Ureter (tissue), 1 donor: ENCODE measurements around the gene UACA. TPM values are rescaled to one million over a fixed set of nuclear protein-coding genes. Genes with fewer than 3 reads are reported as not detected.
"Not testable (repeated sequence)": the region's sequence is repeated elsewhere in the genome, so short reads cannot be mapped to it uniquely, and the experiment has no call there.

Source experiments
- DNase-seq: peaks from one replicate; pipeline ENCODE4 v3.0.0-alpha.2; 2020; ENCODE audit warnings: low spot score
- total RNA-seq: library from RNA; stranded (reverse); gene quantifications from one replicate; pipeline ENCODE4 v1.2.4, GENCODE V29; 2023
- donor health status: DM: yes; HTN: yes; CAD: no.

Gene UACA
- total RNA-seq, 1 donor from 2014 or later: 61.8 TPM

DNA sequence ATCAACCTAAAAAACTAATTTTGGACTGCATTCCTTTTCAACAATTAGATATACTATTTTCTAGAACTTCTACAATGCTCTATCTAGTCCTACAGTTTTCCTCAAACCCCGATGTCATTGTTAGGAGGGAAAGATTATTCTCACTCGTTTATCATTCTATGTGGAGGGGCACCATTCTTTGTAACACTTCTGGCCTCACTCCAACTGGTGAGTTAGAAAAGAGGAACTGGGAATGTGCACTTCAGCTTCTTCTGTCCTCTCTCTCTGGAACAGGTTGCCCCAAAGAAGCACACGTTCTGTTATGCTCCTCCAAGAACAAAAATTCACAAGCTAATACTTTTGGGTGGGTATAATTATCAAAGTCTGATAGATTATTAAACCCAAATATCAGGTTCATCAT, 137.9 kb downstream of the UACA start:
- no peak for DNase-seq

DNA sequence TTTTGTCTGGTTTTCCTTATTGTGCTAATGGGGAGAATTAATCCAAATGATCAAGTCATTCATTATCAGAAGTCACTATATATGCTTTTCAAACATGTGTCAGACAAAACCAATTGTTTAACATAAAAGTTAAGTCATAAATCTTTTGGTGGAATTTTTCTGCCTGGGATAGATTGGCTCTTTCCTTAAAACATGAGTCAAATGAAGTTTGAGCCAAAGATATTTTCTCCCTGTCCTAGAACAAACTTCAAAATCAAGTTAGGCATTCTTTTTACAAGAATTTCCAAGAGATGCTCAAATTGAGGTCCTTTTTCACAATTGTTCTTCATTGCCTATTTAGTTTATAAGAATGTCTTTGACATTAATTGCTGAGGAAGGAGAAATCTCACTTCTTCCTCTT, 138.3 kb downstream of the UACA start:
- DNase-seq: no peak

DNA sequence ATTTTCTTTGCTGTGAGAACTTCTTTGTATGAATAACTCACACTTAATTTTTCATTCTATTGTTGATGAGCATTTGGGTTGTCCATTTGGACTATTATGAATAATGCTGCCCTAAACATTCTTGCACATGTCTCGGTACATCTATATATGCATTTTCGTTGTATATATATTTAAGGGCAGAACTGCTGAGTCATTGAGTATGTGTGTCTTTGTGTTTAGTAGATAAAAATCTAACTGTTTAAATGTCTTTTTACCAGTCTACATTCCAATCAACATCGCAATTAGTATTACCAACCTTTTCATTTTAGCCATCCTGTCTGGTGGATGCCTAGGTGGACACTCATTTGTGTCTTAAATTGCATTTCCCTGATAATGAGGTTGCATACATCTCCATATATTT, 144.4 kb downstream of the UACA start:
- DNase-seq: no peak

DNA sequence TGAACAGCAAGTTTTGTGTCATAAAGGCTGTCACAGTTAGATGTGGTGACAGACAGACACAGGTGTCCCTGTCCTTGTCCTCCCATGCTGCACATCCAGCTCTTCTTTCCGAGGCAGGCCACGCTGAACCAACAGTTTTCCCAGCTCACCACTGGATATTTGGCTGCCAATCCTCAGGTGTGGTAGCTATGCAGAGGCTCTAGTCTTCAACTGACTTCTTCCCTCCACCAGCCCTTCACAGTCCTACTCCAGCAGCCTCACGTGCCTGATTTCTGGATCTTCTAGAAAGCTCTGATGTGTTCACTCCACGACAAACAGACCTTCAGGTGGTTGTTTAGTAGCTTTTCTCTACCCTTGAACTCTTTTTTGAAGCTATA, 145.5 kb downstream of the UACA start:
- DNase-seq: no peak

DNA sequence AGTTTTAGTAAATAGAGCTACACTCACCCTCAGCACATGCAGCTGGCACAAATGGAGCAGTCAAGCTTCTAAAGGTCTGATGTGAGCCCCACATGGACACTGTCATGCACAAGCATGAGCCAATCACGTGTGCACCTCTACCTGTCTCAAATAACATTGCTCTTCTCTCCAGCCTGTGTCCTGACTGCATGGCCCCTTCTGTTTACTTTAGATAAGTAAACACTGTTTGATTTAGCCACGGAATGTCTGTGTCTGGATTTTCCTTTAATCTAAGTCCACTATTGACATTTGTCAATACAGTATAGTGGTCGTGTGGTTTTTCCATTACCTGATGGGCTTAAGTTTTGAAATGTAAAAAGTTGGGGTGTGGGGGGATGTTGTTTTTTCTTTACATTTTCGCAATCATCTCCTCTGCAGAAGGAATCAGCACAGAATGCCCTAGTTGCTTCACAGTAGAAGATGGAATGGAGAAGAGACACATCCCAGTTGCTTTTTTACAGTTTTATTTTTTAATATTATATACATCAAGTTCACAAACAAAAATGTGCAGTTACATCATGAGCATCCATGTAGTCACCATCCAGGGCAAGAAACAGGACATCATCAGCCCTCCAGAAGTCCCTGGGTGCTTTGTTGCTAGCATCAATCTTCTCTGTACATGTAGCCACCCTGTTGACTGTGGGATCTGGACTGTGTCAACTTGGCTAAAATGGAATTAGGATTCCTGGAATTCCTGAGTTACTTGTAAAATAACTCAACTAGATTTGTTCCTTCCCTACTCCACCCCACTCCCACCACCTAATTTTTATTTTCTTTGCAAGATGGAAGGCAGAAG, 146.1 kb downstream of the UACA start:
- DNase-seq: no peak

DNA sequence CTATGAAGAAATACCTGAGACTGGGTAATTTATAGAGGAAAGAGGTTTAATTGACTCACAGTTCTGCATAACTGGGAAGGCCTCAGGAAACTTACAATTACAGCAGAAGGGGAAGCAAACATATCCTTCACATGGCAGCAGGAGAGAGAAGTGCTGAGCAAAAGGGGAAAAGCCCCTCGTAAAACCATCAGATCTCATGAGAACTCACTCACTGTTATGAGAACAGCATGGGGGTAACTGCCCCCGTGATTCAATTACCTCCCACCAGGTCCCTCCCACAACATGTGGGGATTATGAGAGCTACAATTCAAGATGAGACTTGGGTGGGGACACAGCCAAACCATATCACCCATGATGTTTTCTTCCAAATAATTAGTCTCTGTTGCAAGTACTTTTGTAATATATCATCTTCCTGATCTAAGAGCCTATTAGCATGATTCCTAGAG, 147.0 kb downstream of the UACA start:
- not testable (repeated sequence) for DNase-seq

DNA sequence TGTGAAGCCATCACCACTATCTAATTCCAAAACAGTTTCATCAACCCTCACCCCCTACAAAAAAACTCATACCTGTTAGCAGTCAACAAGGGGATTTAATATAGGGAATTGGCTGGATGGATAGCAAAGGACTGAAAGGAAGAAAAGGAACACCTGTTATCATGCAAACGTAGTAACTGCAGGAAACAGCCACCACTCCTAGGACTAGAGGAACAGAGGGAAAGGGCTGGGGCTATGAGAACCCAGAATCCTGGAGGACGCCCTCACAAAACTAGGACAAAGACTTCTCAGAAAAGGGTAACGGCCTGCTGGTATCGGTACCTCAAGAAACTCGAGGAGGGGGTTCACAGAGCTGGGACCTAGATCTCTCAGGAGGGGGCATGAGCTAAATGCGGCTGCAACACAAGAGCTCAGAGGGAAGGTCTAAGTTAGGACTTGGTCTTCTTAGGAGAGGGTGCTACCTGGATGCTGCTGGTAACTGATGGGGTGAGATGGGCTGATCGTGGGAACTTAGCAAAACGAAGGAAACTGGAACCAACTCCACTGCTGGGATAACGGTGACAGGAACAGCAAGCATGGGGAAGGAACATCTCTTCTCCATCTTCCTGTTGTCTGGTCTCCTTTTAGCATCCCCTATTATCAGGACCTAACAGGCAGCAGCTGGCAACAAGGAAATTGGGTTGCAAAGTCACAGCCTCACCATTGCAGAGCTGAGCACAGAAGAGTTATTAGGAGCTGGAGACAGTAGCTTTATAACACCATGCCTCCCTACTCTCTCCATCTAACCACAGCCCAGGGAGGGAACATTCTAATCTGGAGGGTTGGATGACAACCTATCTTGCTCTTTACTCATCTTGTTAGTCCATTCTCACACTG, 147.7 kb downstream of the UACA start:
- no peak for DNase-seq

DNA sequence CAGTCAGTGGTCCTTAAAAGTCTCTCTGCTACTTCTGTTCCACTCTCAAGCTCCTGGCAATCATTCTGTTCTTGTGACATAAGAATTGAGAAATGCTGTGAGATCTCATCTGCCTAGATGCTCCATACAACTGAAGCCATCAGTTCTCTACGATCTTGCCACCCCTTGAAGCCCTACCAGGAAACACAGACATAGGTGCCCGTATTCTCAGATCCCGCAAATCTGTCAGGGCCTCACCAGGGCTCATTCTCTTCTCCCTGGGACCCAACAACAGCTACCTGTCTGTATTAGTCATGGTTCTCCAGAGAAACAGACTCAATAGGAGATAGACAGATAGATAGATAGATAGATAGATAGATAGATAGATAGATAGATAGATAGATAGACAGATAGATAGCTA, 149.1 kb downstream of the UACA start:
- no peak for DNase-seq

DNA sequence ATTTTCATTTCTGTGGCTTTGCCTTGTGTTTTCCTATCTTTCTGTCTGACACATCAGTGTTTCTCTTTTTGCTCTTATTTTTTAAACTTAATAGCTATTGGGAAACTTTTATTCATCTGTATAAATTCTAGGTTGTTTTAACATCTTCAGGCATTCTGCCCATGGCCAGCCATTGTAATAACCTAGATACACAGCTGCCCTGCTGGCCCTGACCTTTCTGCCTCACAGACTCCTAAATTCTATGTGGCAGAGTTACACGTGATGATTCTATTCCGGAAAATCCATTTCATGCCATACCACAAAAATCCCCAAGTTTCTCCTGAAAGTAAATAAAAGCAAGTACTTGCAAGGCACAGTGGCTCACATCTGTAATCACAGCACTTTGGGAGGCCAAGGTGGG, 150.1 kb downstream of the UACA start:
- DNase-seq: no peak

DNA sequence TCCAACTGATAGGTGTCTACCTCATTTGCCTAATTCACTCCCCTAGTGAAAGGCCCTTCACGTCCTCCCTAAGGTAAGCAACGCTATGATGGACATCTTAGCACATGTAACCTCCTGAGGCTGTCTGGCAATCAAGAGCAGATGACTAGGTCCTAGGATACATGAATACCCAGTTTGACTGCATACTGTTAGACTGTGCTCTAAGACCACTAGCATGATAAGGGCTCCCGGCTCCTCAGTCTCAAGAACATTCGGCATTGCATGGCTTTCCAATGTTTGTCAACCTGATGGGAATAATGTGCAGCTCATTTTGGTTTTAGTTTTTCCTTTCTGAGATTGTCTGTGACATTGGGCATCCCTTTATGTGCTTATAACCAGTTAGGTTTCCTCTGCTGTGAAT, 152.1 kb downstream of the UACA start:
- DNase-seq: no peak

DNA sequence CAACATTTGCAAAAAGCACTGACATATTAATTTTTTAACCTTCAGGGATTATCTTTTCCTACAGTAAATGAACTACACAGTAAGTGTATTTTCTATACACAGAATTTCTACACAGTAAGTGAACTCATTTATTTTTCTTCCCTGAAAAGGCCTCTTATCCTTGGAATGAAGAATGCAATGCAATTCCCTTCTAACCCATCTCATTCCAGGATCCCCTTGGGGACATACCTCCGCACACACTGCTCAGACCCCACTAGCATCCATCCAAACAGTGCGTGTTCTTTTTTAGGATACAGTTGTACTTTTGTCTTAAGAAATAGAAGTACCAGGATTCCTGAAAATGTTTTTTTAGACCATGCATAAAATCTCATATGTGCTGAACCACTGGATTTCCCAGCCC, 152.8 kb downstream of the UACA start:
- DNase-seq: no peak

DNA sequence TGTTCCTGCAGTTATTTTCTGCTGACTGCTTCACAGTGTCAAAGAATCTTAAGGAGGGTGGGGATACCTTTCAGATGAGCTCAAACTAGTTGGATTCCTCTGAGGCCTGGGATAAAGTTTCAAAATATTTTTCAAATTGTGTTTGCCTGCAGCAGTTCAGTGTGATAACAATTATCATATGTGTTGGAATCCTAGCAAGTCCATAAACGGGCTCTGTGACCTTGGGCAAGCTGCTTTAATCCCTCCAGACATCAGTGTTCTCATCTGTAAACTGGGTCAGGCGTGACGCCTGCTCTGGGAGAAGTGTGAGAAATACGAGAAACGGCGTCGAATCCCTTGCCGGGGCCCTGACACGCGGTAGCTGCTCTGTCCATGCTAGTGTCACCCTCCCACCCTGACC, 153.5 kb downstream of the UACA start:
- DNase-seq: no peak

DNA sequence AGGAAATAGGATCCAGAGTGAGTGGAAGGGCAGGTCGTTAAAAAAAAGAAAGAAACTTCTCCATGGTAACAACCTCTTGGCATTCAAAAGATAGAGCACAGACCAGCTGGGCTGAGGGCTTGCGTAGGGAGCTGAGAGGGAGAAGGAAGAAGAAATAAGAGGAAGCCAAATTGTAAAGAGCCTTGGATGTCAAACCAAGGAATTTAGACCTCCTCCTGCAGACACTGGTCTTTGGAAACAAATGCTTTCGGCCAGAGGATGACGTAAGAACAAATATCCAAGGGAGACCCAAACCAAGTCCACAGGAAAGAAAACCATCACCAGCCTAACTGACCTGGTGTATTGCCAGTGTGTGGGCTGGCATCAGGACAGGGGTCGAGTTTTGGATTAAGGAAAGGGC, 155.2 kb downstream of the UACA start:
- DNase-seq: no peak

DNA sequence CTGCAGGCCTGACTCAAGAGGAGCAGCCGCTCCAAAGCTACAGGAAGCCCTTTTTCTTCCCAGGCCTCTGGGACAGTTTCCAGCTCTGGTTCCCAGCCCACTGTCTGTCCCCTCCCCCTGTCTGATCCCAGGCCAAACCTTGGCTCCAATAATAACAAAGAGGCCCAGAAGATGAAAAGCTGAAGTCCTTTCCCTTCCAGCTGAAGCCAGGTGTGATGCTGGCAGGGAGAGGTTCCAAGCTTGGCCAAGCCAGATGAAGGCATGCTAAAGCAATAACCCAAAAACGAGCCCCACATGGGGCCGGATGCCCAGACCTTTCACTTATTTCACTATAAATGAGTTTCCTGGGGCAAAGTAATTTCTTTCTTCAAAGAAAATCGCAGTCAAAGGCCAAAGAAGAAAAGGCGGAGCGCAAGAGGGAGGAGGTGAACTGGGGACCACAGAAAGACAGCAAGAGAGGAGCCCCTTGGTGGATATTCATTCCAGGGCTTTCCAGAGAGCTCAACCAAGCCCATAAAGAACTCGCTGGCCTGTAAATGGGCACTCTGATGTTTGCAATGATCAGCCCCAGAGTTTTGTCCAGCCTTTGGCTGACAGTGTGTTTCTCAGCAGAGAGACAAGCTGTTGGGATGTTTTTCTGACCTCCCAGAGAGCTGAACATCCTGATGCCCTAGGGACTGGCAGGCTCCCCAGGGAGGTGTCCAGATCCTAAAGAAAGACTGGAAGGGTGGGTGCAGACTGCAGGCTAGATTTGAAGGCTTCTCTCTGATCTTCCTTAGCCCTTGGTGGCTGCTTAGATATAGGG, 157.6 kb downstream of the UACA start:
- peak; percentile 73 for DNase-seq

DNA sequence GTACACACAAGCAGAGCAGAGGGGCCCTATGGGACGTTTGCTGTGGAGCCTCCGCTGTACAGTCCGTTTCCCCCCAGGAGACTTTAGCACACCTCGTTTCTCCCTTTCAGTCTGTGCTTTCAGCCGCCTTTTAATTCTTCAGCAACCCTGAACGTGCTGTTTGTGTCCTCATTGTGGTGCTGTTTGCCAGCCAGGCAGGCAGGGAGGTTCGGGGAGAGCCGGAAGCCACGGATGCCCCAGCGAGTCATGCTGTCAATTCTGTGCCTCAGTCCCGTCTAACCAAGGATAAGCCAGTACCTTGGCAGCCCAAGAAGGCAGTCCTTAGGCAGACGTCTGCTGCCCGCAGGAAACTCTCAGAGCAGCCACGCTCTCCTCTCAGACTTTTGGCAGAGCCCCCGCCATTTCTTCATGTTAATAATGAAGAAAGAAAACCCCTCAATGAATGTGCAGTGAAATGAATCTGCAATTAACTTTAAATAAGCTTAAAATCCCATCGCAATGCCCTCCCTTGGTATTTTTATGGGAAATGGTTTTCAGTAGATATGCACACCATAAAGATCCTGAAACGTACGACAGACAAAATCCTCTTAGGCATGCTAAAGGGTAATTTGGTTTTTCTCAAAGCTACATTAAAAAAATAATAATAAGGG, 158.6 kb downstream of the UACA start:
- no peak for DNase-seq

Other genes with a start within 250 kb of the UACA start
- gene LARP6, start 90.6 kb upstream of the UACA start, total RNA-seq: 19.1 TPM
- gene THAP10, start 128.9 kb upstream of the UACA start, total RNA-seq: 3.8 TPM
- 28.1 TPM for gene LRRC49, start 129.3 kb upstream of the UACA start, total RNA-seq